DMS 273 (cell line): Measurements from ENCODE around the gene PTPRN2.
"Not testable (repeated sequence)": the region's sequence is repeated elsewhere in the genome, so short reads cannot be mapped to it uniquely, and the experiment has no call there.

Source experiments
- DNase-seq: peaks from one replicate; lab custom pipeline; 2025; ENCODE audit not compliant: unreplicated experiment; lab: John Stamatoyannopoulos, UW

The PTPRN2 gene

GRCh38 chr7:158424011-158424410 lies 163.6 kb downstream of the PTPRN2 start:
- DNase-seq, result no peak

- no peak for DNase-seq
These were observed 164.6 kb downstream of the PTPRN2 start for GRCh38 chr7:158422887-158423560.

GRCh38 chr7:158422196-158422886 lies 165.3 kb downstream of the PTPRN2 start:
- DNase-seq, result no peak

GRCh38 chr7:158421361-158421760 lies 166.3 kb downstream of the PTPRN2 start:
- DNase-seq, result peak; percentile 37

GRCh38 chr7:158420591-158421340 lies 166.9 kb downstream of the PTPRN2 start:
- no peak for DNase-seq

- DNase-seq, result no peak
These were observed 168.3 kb downstream of the PTPRN2 start for GRCh38 chr7:158419238-158419785.

- DNase-seq, result not testable (repeated sequence)
These were observed 169.2 kb downstream of the PTPRN2 start for GRCh38 chr7:158418395-158418794.

GRCh38 chr7:158416283-158416933 lies 171.2 kb downstream of the PTPRN2 start:
- DNase-seq, result no peak

- no peak for DNase-seq
These were observed 172.3 kb downstream of the PTPRN2 start for GRCh38 chr7:158415316-158415715.

- DNase-seq, result no peak
These were observed 173.1 kb downstream of the PTPRN2 start for GRCh38 chr7:158414486-158414961.

- peak; percentile 26 for DNase-seq
These were observed 173.6 kb downstream of the PTPRN2 start for GRCh38 chr7:158414002-158414401.

- no peak for DNase-seq
These were observed 176.2 kb downstream of the PTPRN2 start for GRCh38 chr7:158411232-158411950.

- no peak for DNase-seq
These were observed 176.9 kb downstream of the PTPRN2 start for GRCh38 chr7:158410720-158411119.

- no peak for DNase-seq
These were observed 177.8 kb downstream of the PTPRN2 start for GRCh38 chr7:158409816-158410330.

GRCh38 chr7:158409120-158409519 lies 178.5 kb downstream of the PTPRN2 start:
- DNase-seq, result no peak

- no peak for DNase-seq
These were observed 179.2 kb downstream of the PTPRN2 start for GRCh38 chr7:158408318-158408920.

GRCh38 chr7:158407581-158408317 lies 179.9 kb downstream of the PTPRN2 start:
- peak; percentile 82 for DNase-seq

- DNase-seq, result no peak
These were observed 180.8 kb downstream of the PTPRN2 start for GRCh38 chr7:158406801-158407200.

GRCh38 chr7:158406364-158406763 lies 181.3 kb downstream of the PTPRN2 start:
- DNase-seq, result no peak
